Activated T-cell treated with anti-CD3 and anti-CD28 coated beads, Interleukin-2, amount 50 U/mL, for 4 hours (primary cell): ENCODE data around the gene C9orf40. TPM values are rescaled to one million over a fixed set of nuclear protein-coding genes. Genes with fewer than 3 reads are reported as not detected.

Experiments used
- ATAC-seq, 2 donors: fragments of 200-7000 bp; cut with Tn5 transposase; one replicate each; pipeline ENCODE4 v1.10.0; 2021
- DNase-seq: peaks from one replicate; pipeline ENCODE4 v3.0.0-alpha.2; 2020
- H3K27me3 Mint-ChIP-seq: one replicate; pipeline ENCODE4 v1.8.0; 2021; ENCODE audit warnings: low read depth, mixed read lengths
- H3K36me3 Mint-ChIP-seq: one replicate; pipeline ENCODE4 v1.8.0; 2022; ENCODE audit warnings: mixed read lengths; ENCODE audit not compliant: insufficient read depth
- H3K4me1 Mint-ChIP-seq: one replicate; pipeline ENCODE4 v1.8.0; 2021; ENCODE audit warnings: low read depth, mixed read lengths
- H3K4me3 Mint-ChIP-seq: one replicate; pipeline ENCODE4 v1.8.0; 2021; ENCODE audit warnings: mild to moderate bottlenecking, moderate library complexity, mixed read lengths
- H3K9me3 Mint-ChIP-seq: one replicate; pipeline ENCODE4 v1.8.0; 2021; ENCODE audit warnings: mixed read lengths
- total RNA-seq, 3 donors: library from RNA; stranded (reverse); gene quantifications; one replicate each; pipeline ENCODE4 v1.2.1, GENCODE V29; 2021

The C9orf40 gene
- total RNA-seq, 3 donors from 2014 or later = 11.8 to 13.7 (median 13.5) TPM

- H3K4me3 Mint-ChIP-seq = no peak overlapping the region
- no peaks in the 10 kb centered on the region for H3K36me3 Mint-ChIP-seq
- no peaks in the 10 kb centered on the region for H3K4me1 Mint-ChIP-seq
- H3K9me3 Mint-ChIP-seq = no peaks in the 10 kb centered on the region
- ATAC-seq = no peak
- peaks cover 7% of the 10 kb centered on the region for H3K27me3 Mint-ChIP-seq
- no peak for DNase-seq
These were observed 51.7 kb downstream of the C9orf40 start for GRCh38 chr9:74901001-74901400.

Other genes with a start within 250 kb of the C9orf40 start
- under 1 TPM; 0.05 to 0.23 (median 0.18) TPM for gene TRPM6, start 65.0 kb downstream of the C9orf40 start, total RNA-seq
- gene CARNMT1, start 75.4 kb upstream of the C9orf40 start, total RNA-seq = 10 to 100 TPM; 30.6 to 38.0 (median 36.0) TPM
- 10 to 100 TPM in 2 of 3 donors, 1 to 10 TPM in 1; 7.3 to 11.1 (median 11.1) TPM for gene NMRK1, start 135.2 kb upstream of the C9orf40 start, total RNA-seq
- gene OSTF1, start 135.6 kb upstream of the C9orf40 start, total RNA-seq = 10 to 100 TPM; 38.9 to 49.8 (median 41.3) TPM